ENCODE measurements around the gene SQOR.

Gene SQOR

GRCh38 chr15:45587095-45587862, 47.5 kb upstream of the SQOR start, which contains the start of gene BLOC1S6:
Gene BLOC1S6 (plus strand): TSS chr15:45587379. CDS start chr15:45587444, 65 bp downstream.
- Histone ChIP-seq H3K27ac (ENCODE audit: low read length) (peak within 1 kb of the TSS; percentile 87), H2AFZ (ENCODE audit: low read depth, low read length) (peak within 1 kb of the TSS; percentile 94), H3K79me2 (ENCODE audit: low read length) (peaks cover 64% of the 10 kb centered on the region), H3K4me2 (ENCODE audit: low read length) (peak within 1 kb of the TSS; percentile 79), H3K4me1 (ENCODE audit: low read length) (peaks cover 25% of the 10 kb centered on the region), H3K9ac (ENCODE audit: low read length) (peak within 1 kb of the TSS; percentile 99), H4K20me1 (ENCODE audit: insufficient read depth, low read length) (peaks cover 3% of the 10 kb centered on the region; the same call in 1 of the 2 replicates), H3K9me3 (ENCODE audit: insufficient read depth, low read length) (no peaks in the 10 kb centered on the region), H3K36me3 (replicated peaks; ENCODE audit: low read depth, low read length) (peaks cover 6% of the 10 kb centered on the region), H3K27me3 (ENCODE audit: low read depth, low read length) (no peaks in the 10 kb centered on the region), H3K4me3 (ENCODE audit: low read length) (peak within 1 kb of the TSS; percentile 94)
- no peak for TF ChIP-seq CTCF (IDR thresholded peaks at IDR 0.05; ENCODE audit: low read depth, low read length)
- TF ChIP-seq EZH2phosphoT487 (IDR thresholded peaks at IDR 0.05; ENCODE audit: low read depth): no peak

- H2AFZ ChIP-seq (ENCODE audit: low read depth, low read length): peak overlapping the region; percentile 94
- TF ChIP-seq EZH2phosphoT487 (IDR thresholded peaks at IDR 0.05; ENCODE audit: low read depth): no peak
- TF ChIP-seq CTCF (IDR thresholded peaks at IDR 0.05; ENCODE audit: low read depth, low read length): no peak
- H3K79me2 ChIP-seq (ENCODE audit: low read length): peaks cover 70% of the 10 kb centered on the region
These were observed 47.0 kb upstream of the SQOR start for GRCh38 chr15:45587863-45588170.

GRCh38 chr15:45588219-45588875, 46.5 kb upstream of the SQOR start:
- Histone ChIP-seq H2AFZ (ENCODE audit: low read depth, low read length) (0 out of 2 replicates have a peak overlapping the region, but pooled peaks have one; percentile 94), H3K79me2 (ENCODE audit: low read length) (peaks cover 71% of the 10 kb centered on the region), H3K4me2 (ENCODE audit: low read length) (peak overlapping the region; percentile 79)

More at GRCh38 chr15:45587863-45588170, 47.0 kb upstream of the SQOR start:
- peak overlapping the region; percentile 87 for H3K27ac ChIP-seq (ENCODE audit: low read length)
- peaks cover 3% of the 10 kb centered on the region; the same call in 1 of the 2 replicates for H4K20me1 ChIP-seq (ENCODE audit: insufficient read depth, low read length)
- no peaks in the 10 kb centered on the region for H3K27me3 ChIP-seq (ENCODE audit: low read depth, low read length)
- peak overlapping the region; percentile 99 for H3K9ac ChIP-seq (ENCODE audit: low read length)
- H3K9me3 ChIP-seq (ENCODE audit: insufficient read depth, low read length): no peaks in the 10 kb centered on the region
- H3K4me2 ChIP-seq (ENCODE audit: low read length): peak overlapping the region; percentile 79
- peaks cover 25% of the 10 kb centered on the region for H3K4me1 ChIP-seq (ENCODE audit: low read length)
- peak overlapping the region; percentile 94 for H3K4me3 ChIP-seq (ENCODE audit: low read length)
- peaks cover 12% of the 10 kb centered on the region for H3K36me3 ChIP-seq (replicated peaks; ENCODE audit: low read depth, low read length)

GRCh38 chr15:45589256-45589655, 45.6 kb upstream of the SQOR start:
- H3K4me2 ChIP-seq (ENCODE audit: low read length): peak overlapping the region; percentile 79
- no peak overlapping the region for H3K4me3 ChIP-seq (ENCODE audit: low read length)
- H2AFZ ChIP-seq (ENCODE audit: low read depth, low read length): no peak overlapping the region
- H3K4me1 ChIP-seq (ENCODE audit: low read length): peaks cover 25% of the 10 kb centered on the region
- H3K9me3 ChIP-seq (ENCODE audit: insufficient read depth, low read length): no peaks in the 10 kb centered on the region
- peaks cover 78% of the 10 kb centered on the region for H3K79me2 ChIP-seq (ENCODE audit: low read length)
- H3K27ac ChIP-seq (ENCODE audit: low read length): no peak overlapping the region
- H3K27me3 ChIP-seq (ENCODE audit: low read depth, low read length): no peaks in the 10 kb centered on the region
- peaks cover 3% of the 10 kb centered on the region; the same call in 1 of the 2 replicates for H4K20me1 ChIP-seq (ENCODE audit: insufficient read depth, low read length)
- H3K9ac ChIP-seq (ENCODE audit: low read length): no peak overlapping the region
- TF ChIP-seq CTCF (IDR thresholded peaks at IDR 0.05; ENCODE audit: low read depth, low read length) (no peak), EZH2phosphoT487 (IDR thresholded peaks at IDR 0.05; ENCODE audit: low read depth) (no peak)
- peaks cover 13% of the 10 kb centered on the region for H3K36me3 ChIP-seq (replicated peaks; ENCODE audit: low read depth, low read length)

More at GRCh38 chr15:45588219-45588875, 46.5 kb upstream of the SQOR start:
- Histone ChIP-seq H3K9me3 (ENCODE audit: insufficient read depth, low read length) (no peaks in the 10 kb centered on the region), H4K20me1 (ENCODE audit: insufficient read depth, low read length) (peaks cover 3% of the 10 kb centered on the region; the same call in 1 of the 2 replicates), H3K9ac (ENCODE audit: low read length) (peak overlapping the region; percentile 99), H3K4me3 (ENCODE audit: low read length) (peak overlapping the region; percentile 94), H3K27ac (ENCODE audit: low read length) (peak overlapping the region; percentile 87), H3K36me3 (replicated peaks; ENCODE audit: low read depth, low read length) (peaks cover 13% of the 10 kb centered on the region), H3K27me3 (ENCODE audit: low read depth, low read length) (no peaks in the 10 kb centered on the region), H3K4me1 (ENCODE audit: low read length) (peaks cover 25% of the 10 kb centered on the region)
- TF ChIP-seq EZH2phosphoT487 (IDR thresholded peaks at IDR 0.05; ENCODE audit: low read depth): no peak

Data from OCI-LY3 (cell line).